IMR-90 (cell line): Measurements from ENCODE around the gene TSPAN3. TPM values are rescaled to one million over a fixed set of nuclear protein-coding genes. Genes with fewer than 3 reads are reported as not detected.

Experiments
- ATAC-seq: fragments of 200-7000 bp; cut with Tn5 transposase; 2 replicates; pipeline ENCODE4 v1.9.1; 2020; ENCODE audit warnings: low read depth, mild to moderate bottlenecking, moderate library complexity
- BruUV-seq: library from RNA; stranded (reverse); fragments of 400-500 nt; replicated peaks from 2 replicates; lab custom pipeline; 2021; lab: Mats Ljungman, UMichigan
- CTCF ChIA-PET: fragments of 300-600 bp; formaldehyde crosslinking; extraction: SDS; loops from one replicate; lab custom pipeline; 2021; ENCODE audit warnings: antibody characterized with exemption; lab: Yijun Ruan, JAX
- POLR2A ChIA-PET: fragments of 300-600 bp; sonication (Branson Sonifier 250); formaldehyde crosslinking; loops from one replicate; lab custom pipeline; 2022; ENCODE audit warnings: antibody characterized with exemption; ENCODE audit not compliant: unreplicated experiment; lab: Charles Lee
- DNase-seq: peaks from one replicate; pipeline ENCODE4 v3.0.0; 2013
- H2AFZ ChIP-seq: replicated peaks from 2 replicates; pipeline ENCODE3; 2013; ENCODE audit warnings: low read length, mild to moderate bottlenecking; ENCODE audit not compliant: poor library complexity
- H2AK5ac ChIP-seq: 2 replicates; pipeline ENCODE4 v1.6.1; 2013; ENCODE audit warnings: low read depth, low read length, inconsistent platforms
- H2AK9ac ChIP-seq: replicated peaks from 2 replicates; pipeline ENCODE3; 2013; ENCODE audit warnings: mild to moderate bottlenecking, low read depth, low read length, moderate library complexity; ENCODE audit not compliant: poor library complexity
- H2BK120ac ChIP-seq: 2 replicates; pipeline ENCODE4 v1.6.1; 2013; ENCODE audit warnings: low read depth, low read length, inconsistent platforms
- H2BK15ac ChIP-seq: 3 replicates; pipeline ENCODE4 v1.6.1; 2013; ENCODE audit warnings: low read depth, low read length, inconsistent platforms
- H2BK20ac ChIP-seq: 2 replicates; pipeline ENCODE4 v1.6.1; 2013; ENCODE audit warnings: low read depth, mild to moderate bottlenecking, inconsistent platforms, low read length, moderate library complexity
- H2BK5ac ChIP-seq: 2 replicates; pipeline ENCODE4 v1.6.1; 2013; ENCODE audit warnings: mild to moderate bottlenecking, low read depth, low read length, inconsistent platforms; ENCODE audit not compliant: poor library complexity, severe bottlenecking
- H3K14ac ChIP-seq: replicated peaks from 2 replicates; pipeline ENCODE4 v1.6.1; 2013; ENCODE audit warnings: low read depth, low read length, inconsistent platforms
- H3K18ac ChIP-seq: 2 replicates; pipeline ENCODE4 v1.6.1; 2013; ENCODE audit warnings: low read depth, low read length, control low read depth
- H3K23ac ChIP-seq: 2 replicates; pipeline ENCODE4 v1.6.1; 2013; ENCODE audit warnings: low read depth, low read length, inconsistent platforms
- H3K27ac ChIP-seq: 2 replicates; pipeline ENCODE4 v1.5.1; 2013; ENCODE audit warnings: mild to moderate bottlenecking, control low read depth, low read length; ENCODE audit not compliant: insufficient read depth
- H3K27me3 ChIP-seq: 2 replicates; pipeline ENCODE4 v1.6.1; 2013; ENCODE audit warnings: low read length; ENCODE audit not compliant: control insufficient read depth, insufficient read depth
- H3K36me3 ChIP-seq: 2 replicates; pipeline ENCODE4 v1.6.1; 2013; ENCODE audit warnings: low read length, mixed read lengths; ENCODE audit not compliant: control insufficient read depth, insufficient read depth
- H3K4ac ChIP-seq: 2 replicates; pipeline ENCODE4 v1.6.1; 2013; ENCODE audit warnings: low read depth, low read length, inconsistent platforms
- H3K4me1 ChIP-seq: 2 replicates; pipeline ENCODE4 v1.6.1; 2013; ENCODE audit warnings: low read length, mixed read lengths; ENCODE audit not compliant: control insufficient read depth, insufficient read depth
- H3K4me2 ChIP-seq: 2 replicates; pipeline ENCODE4 v1.6.1; 2013; ENCODE audit warnings: low read depth, mild to moderate bottlenecking, control low read depth, low read length, moderate library complexity
- H3K4me3 ChIP-seq: 2 replicates; pipeline ENCODE4 v1.5.1; 2013; ENCODE audit warnings: low read depth, mild to moderate bottlenecking, control low read depth, low read length, moderate library complexity; ENCODE audit not compliant: insufficient read depth
- H3K56ac ChIP-seq: 2 replicates; pipeline ENCODE4 v1.6.1; 2013; ENCODE audit warnings: low read length, inconsistent platforms; ENCODE audit not compliant: insufficient read depth; ENCODE audit errors: extremely low read depth
- H3K79me1 ChIP-seq, 2 experiments: 2 replicates each; pipeline ENCODE4 v1.6.1; 2013; ENCODE audit warnings: low read length in 2 of 2, inconsistent platforms in 1 of 2, low read depth in 1 of 2
- H3K9ac ChIP-seq: 2 replicates; pipeline ENCODE4 v1.6.1; 2013; ENCODE audit warnings: low read depth, low read length, control low read depth
- H3K9me1 ChIP-seq: 2 replicates; pipeline ENCODE4 v1.6.1; 2013; ENCODE audit warnings: low read length, inconsistent platforms; ENCODE audit not compliant: insufficient read depth
- H3K9me3 ChIP-seq: 2 replicates; pipeline ENCODE4 v1.6.1; 2013; ENCODE audit warnings: low read length; ENCODE audit not compliant: control insufficient read depth, insufficient read depth
- H4K20me1 ChIP-seq: 2 replicates; pipeline ENCODE4 v1.6.1; 2013; ENCODE audit warnings: low read length, inconsistent platforms; ENCODE audit not compliant: insufficient read depth
- H4K5ac ChIP-seq: 2 replicates; pipeline ENCODE4 v1.6.1; 2013; ENCODE audit warnings: mild to moderate bottlenecking, low read depth, low read length, control low read depth
- H4K8ac ChIP-seq, 2 experiments: 2 replicates each; pipeline ENCODE4 v1.6.1; 2013; ENCODE audit warnings: low read depth in 2 of 2, low read length in 2 of 2, control low read depth in 1 of 2, inconsistent platforms in 1 of 2
- H4K91ac ChIP-seq: 2 replicates; pipeline ENCODE4 v1.6.1; 2013; ENCODE audit warnings: low read depth, low read length, inconsistent platforms; ENCODE audit not compliant: insufficient read depth
- BHLHE40 ChIP-seq: fragments of 150-350 bp; IDR thresholded peaks from 2 replicates; pipeline ENCODE4 v1.6.1; 2016; ENCODE audit warnings: mild to moderate bottlenecking, low read depth, low read length
- RFX5 ChIP-seq: IDR thresholded peaks from 2 replicates; pipeline ENCODE4 v1.8.0; 2012; ENCODE audit warnings: low read depth, mild to moderate bottlenecking, low read length, moderate library complexity
- SMC3 ChIP-seq: fragments of 150-350 bp; IDR thresholded peaks from 2 replicates; pipeline ENCODE4 v1.6.1; 2016; ENCODE audit warnings: low read depth, mild to moderate bottlenecking, antibody characterized with exemption, low read length, moderate library complexity
- WGBS, 2 experiments: methylation state at CpG; one replicate each; pipeline versions ENCODE4 v1.1.5 to v1.1.7; 2013; ENCODE audit warnings: missing lambda C conversion rate in 2 of 2; ENCODE audit not compliant: insufficient read length in 1 of 2; ENCODE audit errors: extremely low coverage in 2 of 2; 5-methylcytosine and 5-hydroxymethylcytosine counted together
- dilution Hi-C: fragments of 300-500 bp; cut with HindIII; formaldehyde crosslinking; loops from one replicate; pipeline ENCODE4 v1.14.3; 2018; ENCODE audit warnings: low sequenced_read_pairs; ENCODE audit not compliant: unreplicated experiment
- in situ Hi-C: fragments of 300-500 bp; cut with MboI; formaldehyde crosslinking; loops from 3 replicates; pipeline ENCODE4 v1.14.3; 2019; ENCODE audit warnings: low sequenced_read_pairs, inconsistent platforms, mixed read lengths
- intact Hi-C: fragments of 100-400 bp; cut with micrococcal nuclease; formaldehyde crosslinking; loops from 2 replicates; pipeline ENCODE4 v1.10.0; 2022
- polyA plus RNA-seq, 3 experiments: library from polyadenylated mRNA; depleted of rRNA; stranded (reverse); fragments of >200 nt; gene quantifications; 2 replicates each; pipeline ENCODE4 v1.2.3, GENCODE V29; 2012; ENCODE audit warnings: low replicate concordance in 1 of 3
- total RNA-seq: library from RNA; depleted of rRNA; stranded (reverse); fragments of >200 nt; gene quantifications from 2 replicates; pipeline ENCODE4 v1.2.3, GENCODE V29; 2012

The TSPAN3 gene
- total and polyA plus RNA-seq, 2 of the 4 experiments (the other 2 are of a cell fraction) = 270 to 295 TPM

GRCh38 chr15:77052556-77052955 lies 18.4 kb downstream of the TSPAN3 start:
- ATAC-seq = no peak
- no peak for DNase-seq
- Histone ChIP-seq H2BK20ac (no peak overlapping the region), H3K9me3 (no peaks in the 10 kb centered on the region), H2AFZ (no peak overlapping the region), H3K4ac (no peak overlapping the region), H4K5ac (no peak overlapping the region), H3K4me2 (no peak overlapping the region), H3K36me3 (peaks cover 15% of the 10 kb centered on the region), H3K14ac (no peak overlapping the region), H3K4me3 (no peak overlapping the region), H3K4me1 (peaks cover 4% of the 10 kb centered on the region), H3K56ac (no peak overlapping the region), H2AK9ac (no peak overlapping the region), H3K27ac (no peak overlapping the region), H3K18ac (no peak overlapping the region), H3K9me1 (peaks cover 13% of the 10 kb centered on the region), H2BK15ac (no peak overlapping the region), H3K23ac (no peak overlapping the region), H2BK5ac (no peak overlapping the region), H4K8ac (no peak overlapping the region), H2AK5ac (no peak overlapping the region), H4K20me1 (peaks cover 12% of the 10 kb centered on the region), H4K91ac (no peak overlapping the region), H3K79me1 (peaks cover 28 to 59% of the 10 kb centered on the region in 2 experiments), H3K9ac (no peak overlapping the region), H3K27me3 (no peaks in the 10 kb centered on the region), H2BK120ac (no peak overlapping the region)
- WGBS, 2 experiments = 67% methylated on average over 1 of the region's 2 CpGs; no CpG with 5 or more reads in 1 of the 2 experiments
- intact Hi-C loops (no loop called here), in situ Hi-C loops (no loop called here), dilution Hi-C loops (no loop called here)
- CTCF ChIA-PET = no interaction called here
- POLR2A ChIA-PET = no interaction called here
- BruUV-seq = no TSS peak
- no peak for TF ChIP-seq BHLHE40
- no peak for TF ChIP-seq RFX5
- no peak for TF ChIP-seq SMC3
